Colon (tissue), 2 donors: Measurements from ENCODE around the gene STRBP.
"Not testable (repeated sequence)": the region's sequence is repeated elsewhere in the genome, so short reads cannot be mapped to it uniquely, and the experiment has no call there.

ENCODE experiments used
- FAIRE-seq: peaks from 2 replicates; lab custom pipeline; 2012; peaks lifted over from hg19 to GRCh38; lab: Jason Lieb, UNC
- donor health status: control.
- donor health status: control.

Gene STRBP

DNA sequence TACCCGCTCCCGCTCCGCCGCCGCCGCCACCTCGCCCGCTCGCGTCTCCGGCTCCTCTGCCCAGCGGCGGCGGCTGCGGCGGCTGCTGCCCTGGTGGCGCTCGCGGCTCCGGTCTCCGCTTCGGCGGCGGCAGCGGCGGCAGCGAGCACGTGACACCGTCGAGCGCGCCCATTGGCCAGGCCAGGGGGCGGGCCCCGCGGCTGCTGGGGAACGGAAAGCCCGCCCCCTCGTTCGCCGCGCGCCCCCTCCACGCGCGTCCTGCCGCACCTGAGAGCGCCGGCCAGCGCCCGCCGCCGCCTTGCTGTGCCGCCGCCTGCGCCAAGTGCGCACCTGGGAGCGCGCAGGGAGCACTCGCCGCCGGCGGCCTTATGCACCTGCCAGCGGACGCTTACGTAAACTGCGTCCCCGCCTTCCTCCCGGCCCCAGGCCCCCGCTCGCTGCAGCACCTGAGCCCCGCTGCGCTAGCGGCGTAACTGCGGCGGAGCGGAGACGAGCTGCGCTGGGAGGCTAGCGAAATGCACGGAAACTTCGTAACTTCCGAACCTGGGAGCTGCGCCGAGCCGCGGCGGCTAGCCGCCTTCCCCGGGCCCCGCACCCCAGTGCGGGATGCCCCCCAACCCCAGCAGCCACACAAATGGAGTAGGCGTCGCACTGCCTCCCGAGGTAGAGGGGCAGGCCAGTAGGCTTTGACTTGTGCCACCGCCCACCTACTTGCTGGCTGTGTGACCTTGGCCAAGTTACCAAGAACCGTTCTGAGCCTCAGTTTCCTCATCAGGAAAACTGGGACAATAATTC lies at the start of gene STRBP:
STRBP (minus strand) TSS at position 122 of the 795 bp plus-strand sequence. CDS start 84,452 bp downstream, outside the sequence.
- no peak for FAIRE-seq

DNA sequence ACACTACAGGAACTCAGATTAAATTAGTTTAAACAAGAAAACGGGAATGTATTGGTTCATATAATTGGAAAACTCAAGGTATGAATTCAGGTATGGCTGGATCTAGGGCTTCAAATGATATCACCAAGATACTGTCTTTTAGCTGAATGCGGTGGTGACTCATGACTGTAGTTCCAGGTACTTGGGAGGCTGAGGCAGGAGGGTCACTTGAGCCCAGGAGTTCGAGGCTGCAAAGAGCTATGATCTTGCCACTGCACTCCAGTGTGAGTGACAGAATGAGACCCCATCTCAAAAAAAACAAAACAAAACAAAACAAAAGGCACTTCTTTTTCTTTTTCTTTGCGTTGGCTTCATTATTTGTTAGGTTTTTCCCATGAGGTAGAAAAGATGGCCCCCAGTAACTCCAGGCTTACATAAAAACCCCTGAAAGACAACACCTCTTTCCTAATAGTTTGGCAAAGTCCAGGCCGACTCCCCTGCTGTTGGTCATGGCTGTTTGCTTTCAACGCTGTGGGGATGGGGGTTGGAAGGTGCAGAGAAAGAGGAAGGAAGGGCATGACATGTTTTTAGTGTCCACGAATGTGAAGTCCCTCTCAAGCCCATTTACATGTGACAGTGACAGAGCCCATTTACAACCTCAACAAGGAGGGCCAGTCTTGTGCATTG lies 47.8 kb upstream of the STRBP start:
- no peak for FAIRE-seq

DNA sequence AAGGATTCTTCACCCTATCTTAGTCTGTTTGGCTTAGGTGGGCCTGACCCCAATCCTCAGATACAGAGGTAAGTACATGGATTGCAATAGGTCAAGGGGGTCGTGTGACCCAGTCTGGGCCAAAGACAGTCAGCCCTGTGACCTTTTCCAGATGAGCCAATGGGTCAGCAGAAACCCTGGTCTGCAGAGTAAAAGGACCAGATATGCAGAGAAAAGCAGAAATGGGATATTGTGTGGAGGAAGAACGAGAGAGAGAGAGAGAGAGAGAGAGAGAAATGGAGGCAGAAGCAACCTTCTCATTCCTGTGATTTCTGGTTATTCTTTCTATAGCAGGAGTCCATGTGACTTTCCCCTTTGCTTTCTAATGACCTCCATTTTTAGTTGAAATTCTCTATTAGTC lies 47.2 kb upstream of the STRBP start:
- no peak for FAIRE-seq

DNA sequence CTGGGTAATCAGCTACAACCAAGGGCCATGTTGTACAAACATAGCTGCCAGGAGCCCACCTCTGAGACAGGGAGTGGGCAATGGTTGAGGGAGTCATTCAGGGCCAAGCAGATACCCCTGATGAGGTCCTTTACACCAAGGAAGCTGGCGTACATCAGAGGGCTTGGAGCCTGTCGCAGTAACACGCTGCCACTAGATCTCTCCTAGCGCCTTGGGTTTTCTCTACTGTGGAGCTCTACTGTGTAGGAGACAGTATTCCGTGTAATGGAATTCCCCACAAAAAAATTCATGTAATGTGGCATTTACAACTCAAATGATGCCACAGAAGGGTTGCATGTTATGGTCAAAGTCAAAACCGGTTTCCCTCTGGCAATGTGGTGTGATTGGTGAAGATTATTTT lies 46.2 kb upstream of the STRBP start:
- no peak for FAIRE-seq

DNA sequence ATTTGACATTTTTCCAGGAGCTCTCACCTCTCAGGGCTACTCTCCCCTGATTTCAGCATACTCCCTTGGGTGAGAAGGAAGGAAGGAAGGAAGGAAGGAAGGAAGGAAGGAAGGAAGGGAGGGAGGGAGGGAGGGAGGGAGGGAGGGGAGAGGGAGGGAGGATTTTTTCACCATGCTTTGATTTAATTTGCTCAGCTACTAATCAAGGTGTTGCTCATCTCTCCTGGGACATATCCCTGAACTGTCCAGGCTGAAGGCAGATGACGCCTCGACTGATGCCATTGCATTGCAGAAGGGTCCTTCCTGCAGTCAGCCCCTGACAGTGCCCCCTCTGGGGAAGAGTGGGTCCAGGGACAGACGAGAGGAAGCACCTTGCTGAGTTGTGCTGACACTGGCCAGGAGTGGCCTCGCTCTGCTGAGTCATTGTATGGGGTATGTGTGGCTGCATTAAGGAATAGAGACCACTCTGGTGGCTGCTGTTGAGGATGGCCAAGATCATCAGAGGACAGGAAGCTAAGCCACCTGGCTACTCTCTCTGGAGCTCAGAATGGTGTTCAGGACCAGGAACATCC lies 44.0 kb upstream of the STRBP start:
- FAIRE-seq: no peak

DNA sequence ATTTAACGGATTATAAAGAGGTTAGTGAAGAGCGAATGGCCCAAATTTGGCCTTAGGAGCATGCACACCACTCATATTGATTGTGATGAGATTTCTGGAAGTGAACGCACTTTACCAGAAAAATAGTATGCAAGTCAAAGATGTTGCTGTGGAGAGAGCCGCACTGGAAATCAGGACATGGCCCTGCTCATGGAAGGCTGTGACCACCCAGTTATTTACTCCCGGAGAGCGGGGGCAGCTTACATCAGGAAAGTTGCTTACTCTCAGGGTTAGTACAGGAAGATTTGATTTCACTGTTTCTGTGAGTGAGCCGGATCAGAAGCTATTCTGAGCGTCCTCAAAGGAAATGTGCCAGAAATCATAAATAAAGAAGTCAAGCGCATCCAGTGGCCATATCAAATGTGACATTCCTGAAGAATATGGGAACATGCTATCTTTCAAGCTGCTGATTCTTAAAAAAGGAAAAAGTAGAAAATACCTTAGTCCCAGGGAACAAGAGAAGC lies 42.9 kb upstream of the STRBP start:
- no peak for FAIRE-seq

DNA sequence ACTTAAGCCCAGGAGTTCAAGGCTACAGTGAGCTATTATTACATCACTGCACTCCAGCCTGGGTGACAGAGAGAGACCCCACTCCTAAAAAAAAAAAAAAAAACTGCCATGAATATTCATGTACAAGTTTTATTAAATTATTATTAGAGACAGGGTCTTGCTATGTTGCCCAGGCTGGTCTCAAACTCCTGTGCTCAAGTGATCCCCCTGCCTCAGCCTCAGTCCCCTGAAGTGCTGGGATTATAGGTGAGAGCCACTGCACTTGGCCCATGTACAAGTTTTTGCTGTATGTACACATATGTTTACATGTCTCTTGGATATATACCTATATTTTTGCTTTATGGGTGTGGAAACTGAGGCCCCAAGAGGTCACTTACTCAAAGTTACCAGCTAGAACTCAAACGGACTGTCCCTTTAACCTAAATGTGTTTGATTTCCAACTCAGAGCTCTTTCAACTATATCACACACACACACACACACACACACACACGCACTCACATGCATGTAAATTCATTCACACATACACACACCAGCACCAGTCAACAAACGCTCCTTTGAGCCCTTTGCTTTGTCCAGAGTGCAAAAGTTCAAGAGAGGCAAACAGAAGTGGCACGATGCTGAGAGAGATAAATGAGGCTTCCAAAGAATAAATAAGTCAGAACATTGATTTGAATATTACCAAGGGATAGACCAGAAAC lies 42.3 kb upstream of the STRBP start:
- no peak for FAIRE-seq

DNA sequence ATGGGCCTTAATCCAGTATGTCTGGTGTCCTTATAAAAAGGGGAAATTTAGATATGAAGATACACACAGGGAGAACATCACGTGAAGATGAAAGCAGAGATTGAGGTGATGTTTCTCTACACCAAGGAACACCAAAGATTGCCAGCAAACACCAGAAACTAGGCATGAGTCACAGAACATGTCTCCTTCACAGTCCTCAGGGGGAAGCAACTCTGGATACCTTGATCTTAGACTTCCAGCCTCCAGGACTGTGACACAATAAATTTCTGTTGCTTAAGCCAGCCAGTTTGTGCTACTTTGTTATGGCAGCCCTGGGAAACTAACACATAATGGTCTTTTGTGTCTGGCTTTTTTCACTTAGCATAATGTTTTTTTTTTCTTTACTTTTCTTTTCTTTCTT lies 41.2 kb upstream of the STRBP start:
- no peak for FAIRE-seq

DNA sequence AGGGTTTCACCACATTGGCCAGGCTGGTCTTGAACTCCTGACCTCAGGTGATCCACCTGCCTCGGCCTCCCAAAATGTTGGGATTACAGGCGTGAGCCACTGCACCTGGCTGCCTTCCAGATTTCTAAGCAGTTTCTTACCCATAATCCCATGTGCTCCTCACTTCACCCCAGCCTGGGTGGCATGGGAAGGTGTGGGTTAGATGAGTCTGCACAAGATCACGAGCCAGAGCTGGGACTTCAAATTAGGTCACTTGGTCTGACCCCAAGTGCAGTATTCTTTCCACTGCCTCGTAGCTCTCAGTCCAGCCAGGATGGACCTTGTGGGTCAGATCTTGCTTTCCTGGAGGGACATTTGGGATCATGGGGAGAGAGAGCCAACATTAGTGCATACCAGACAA lies 37.5 kb upstream of the STRBP start:
- FAIRE-seq: no peak

DNA sequence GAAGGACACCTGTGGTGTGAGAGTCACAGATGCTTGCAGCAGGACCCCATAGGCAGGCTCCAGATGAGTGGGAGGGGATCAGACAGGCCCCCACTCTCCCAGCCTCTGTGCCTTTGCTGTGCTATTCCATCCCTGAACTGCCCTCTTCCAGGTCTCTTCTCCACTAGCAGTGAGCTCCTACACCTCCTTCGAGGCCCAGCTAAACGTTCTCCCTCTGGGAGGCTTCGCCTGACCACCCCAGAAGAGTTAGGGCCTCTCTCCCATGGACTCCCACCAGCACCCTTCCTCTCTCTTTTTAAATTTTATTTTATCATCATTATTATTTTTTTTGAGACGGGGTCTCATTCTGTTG lies 35.9 kb upstream of the STRBP start:
- FAIRE-seq: no peak

DNA sequence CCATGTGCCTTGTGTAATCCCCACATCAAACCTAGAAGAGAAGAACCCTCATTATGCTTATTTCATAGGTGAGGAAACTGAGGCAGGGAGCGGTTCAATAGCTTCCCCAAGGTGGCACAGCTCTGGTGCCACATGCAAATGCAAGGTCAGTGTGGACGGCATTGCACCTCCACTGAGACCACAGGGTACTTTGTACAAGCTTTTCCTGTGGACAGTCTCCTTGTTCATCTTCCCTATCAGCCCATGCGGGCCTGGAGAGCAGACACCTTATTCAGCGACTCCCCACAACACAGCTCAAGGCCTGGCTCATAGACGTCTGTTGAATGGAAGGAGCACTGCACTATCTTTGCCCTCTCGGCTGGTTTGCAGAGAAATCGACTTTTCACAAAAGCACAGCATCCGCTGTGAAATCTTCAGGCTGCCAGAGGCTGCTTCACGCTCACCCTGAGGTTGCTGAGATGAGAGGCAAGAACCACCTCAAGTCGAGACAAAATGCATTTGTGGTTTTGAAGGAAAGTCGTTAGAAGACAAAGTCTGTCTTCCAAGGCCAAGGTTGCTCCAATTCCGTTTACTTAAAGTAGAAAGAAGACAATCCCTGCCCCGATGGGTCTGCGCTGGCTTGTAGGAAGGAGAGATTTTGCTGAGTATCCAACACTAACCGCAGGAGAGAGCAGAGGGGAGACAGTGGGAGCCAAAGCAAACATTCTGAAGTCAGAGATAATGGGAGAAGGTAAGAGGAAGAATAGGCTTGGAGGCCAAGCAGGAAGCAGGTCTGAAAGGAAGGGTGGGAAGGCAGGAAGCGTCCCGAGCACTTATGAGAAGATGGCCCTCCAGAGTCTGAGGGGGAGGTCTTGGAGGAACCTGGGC lies 34.2 kb upstream of the STRBP start:
- FAIRE-seq: no peak

DNA sequence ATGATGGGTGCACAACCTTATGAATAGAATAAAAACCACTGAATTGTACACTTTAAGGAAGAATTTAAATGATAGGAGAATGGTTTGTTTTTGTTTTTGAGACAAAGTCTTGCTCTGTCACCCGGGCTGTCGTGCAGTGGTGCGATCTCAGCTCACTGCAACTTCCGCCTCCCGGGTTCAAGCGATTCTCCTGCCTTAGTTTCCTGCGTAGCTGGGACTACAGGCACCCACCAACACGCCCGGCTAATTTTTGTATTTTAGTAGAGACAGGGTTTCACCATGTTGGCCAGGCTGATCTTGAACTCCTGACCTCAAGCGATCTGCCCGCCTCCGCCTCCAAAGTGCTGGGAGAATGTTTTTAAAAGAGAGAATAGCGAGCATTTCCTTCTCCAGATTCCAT lies 33.5 kb upstream of the STRBP start:
- FAIRE-seq: not testable (repeated sequence)

DNA sequence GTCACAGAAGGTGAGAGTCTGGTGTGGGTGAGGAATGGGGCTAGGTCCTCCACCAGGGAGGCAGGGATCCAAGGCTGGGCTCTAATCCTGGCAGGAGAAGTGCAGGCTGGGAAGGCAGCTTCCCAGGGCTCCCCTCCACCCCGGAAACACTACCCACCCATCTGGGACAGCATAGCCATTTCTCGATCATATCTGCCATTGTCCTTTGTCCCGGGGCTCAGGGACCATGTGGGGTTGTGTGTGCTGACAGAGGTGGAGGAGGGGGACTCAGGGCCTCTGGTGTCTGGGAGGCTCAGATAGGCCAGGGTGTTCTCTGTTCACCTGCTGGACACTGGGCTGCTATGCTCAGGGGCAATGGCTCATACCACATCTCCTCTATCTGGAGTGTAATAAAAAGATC lies 32.2 kb upstream of the STRBP start:
- no peak for FAIRE-seq

DNA sequence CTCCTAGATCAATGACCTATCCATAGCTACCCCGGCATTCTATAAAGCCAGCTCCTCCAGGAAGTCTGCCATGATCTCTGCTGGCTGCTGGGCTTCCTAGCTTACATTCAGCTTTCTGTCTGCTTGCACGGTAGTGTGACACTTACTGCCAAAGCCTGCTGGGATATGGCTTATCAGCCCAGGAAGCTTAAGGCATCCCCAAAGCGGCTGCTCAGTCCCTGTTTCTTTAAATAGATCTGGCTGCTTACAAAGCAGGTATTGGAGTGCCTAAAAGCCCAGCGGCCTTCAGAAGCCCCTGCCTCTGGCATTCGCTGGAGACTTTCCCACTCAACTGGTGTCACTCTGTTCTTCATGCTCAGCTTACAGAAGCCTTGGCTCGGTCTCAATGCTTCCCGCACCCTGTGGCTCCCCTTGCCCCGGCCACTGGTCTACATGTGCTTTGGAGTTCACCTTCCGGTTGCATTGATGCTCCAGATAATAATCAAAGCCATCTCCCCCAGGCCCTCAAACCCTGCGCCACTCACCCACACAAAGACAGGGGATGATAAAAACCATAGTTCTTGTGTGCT lies 31.3 kb upstream of the STRBP start:
- no peak for FAIRE-seq

DNA sequence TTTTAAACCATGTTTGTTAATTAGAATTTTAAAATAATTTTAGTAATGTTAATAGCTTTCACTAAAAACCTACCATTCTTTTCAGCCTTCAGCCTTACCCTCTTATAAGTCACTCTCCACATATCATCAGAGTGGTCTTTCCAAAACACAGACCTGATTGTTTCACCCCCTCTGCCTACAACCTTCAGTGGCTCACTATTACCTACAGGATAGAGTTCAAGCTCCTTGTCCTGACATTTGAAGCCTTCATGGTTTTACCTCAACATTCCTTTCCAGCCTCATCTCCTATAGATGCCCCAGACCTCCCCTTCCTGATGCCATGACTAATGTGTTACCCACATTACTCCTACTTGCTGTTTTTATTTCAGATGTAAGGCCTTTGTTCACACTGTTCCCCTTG lies 27.8 kb upstream of the STRBP start:
- no peak for FAIRE-seq

DNA sequence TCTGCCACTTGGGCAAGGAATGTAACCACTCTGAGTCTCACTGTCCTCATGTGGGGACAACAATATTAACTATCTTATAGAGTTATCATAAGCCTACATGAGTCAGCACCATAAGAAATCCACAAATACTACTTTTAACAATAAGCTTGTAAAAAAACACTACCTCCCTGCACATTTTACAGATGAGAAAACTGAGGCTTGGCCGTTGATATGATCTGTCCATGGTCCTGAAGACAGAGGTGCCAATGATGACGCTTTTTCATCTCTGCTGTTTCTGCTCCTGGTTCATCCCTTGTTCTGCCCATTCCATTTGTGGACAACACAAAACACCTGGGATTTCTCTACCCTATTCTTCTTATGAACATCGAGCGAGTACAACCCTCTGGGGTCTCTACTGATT lies 23.4 kb upstream of the STRBP start:
- FAIRE-seq: no peak

DNA sequence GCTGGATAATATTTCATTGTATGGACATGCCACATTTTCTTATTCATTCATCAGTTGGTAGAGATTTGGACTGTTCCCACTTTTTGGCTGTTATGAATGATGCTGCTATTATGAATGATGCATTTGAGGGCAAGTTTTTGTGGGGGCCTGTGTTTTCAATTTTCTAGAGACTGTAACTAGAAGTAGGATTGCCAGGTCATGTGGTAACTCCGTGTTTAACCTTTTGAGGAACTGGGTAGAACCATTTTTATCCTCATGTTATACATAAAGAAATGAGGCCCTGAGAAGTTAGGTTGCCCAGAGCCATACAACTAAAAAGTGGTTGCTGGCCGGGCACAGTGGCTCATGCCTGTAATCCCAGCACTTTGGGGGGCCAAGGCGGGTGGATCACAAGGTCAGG lies 22.4 kb upstream of the STRBP start:
- no peak for FAIRE-seq

DNA sequence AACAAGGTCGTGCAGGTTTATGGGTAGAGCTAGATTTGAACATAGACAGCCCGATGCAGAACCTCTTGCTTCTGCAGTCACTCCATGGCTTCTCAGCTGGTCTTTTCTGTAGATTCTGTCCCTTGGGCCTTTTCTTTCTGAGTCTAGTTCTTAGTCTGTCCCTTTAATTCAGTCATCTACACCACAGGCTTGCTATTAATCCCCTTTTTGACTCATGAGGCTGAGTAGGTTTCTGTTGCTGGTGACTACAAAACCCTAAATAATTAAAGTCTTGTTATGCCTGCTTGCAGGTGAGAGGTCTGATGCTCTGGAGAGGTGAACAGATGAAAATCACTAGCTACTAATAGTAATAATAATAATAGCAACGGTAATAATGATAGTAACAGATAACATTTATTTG lies 19.3 kb upstream of the STRBP start:
- no peak for FAIRE-seq

DNA sequence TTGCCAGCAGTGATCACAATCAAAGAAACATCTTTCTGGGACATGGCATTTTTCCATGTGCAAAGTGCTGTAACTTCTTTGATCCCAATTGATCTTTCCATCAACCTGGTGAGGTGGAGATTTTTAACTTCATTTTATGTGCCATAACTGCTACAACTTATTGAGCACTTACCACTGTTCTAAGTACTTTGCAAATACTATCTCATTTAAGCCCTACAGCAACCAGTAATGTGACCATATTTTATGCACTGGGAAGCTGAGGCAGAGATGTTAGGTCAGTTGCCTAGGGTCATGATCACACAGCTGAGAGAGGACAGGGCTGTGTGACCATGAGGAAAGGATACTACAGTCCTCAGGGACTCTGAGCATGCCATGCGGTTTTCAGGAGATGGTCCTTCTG lies 17.9 kb upstream of the STRBP start:
- FAIRE-seq: no peak

DNA sequence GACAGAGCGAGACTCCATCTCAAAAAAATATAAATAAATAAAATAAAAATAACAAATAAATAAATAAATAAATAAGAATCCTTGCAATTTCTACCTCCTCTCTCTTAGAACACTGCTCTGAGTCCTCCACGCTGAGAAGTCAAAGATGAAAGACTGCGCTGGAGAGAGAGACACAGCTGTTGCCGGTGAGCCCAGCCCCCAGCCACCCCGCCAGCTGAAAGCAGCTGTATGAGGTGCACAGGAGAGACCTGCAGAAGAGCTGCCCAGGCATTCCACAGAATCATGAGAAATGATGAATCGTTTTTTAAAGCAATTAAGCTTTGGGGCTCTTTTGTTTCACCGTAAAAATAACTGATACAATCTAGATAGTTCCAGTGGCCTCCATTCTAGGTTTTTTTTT lies 16.3 kb upstream of the STRBP start:
- FAIRE-seq: no peak

DNA sequence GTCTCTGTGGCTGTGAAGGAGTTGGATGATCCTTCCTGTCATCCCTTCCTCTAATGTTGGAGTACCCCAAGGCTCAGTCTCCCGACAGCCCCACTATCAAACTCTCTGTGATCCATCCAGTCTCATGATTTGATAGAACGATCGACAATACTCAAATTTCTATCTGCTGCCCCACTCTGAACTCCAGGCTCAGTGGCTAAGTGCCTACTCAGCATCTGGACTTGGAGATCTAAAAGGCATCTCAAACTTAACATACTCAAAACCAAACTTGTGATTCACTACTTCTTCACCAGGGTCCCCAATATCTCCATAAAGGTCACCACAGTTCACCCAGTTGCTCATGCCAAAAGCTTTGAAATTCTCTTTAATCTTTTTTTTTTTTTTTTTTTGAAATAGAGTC lies 15.1 kb upstream of the STRBP start:
- no peak for FAIRE-seq

DNA sequence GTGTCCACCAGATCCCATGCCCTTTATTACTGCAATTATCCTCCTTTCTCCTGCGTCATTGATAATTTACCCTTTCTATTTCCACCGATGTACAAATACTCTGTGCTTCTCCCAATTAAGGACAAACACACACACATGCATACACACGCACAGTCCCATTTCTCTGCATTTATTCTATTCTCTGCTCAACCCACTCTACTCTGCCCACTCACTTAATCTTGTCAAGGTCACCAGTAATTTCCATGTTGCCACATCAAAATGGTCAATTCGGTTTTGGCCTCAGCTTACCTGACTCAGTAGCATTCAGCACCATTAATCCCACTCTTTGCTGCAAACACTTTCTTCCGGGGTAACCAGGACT lies 14.6 kb upstream of the STRBP start:
- no peak for FAIRE-seq
